ENCODE measurements around the gene ETS2.
A peak's percentile ranks its signal among the peaks of the same experiment; 100 is the strongest.

Gene ETS2

DNA sequence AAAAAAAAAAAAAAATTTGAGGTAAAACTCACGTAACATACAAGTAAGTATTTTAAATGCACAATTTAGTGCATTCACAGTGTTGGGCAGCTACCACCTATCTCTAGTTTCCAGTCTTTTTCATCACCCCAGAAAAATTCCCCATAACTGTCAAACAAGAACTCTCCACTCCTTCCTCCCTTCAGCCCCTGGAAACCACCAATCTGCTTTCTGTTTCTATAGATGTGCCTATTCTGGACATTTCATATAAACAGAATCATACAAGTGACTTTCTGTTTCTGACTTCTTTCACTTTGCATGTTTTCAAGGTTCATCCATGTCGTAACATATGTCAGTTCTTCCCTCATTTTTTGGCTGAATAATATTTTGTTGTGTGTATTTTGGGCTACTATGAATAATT, 24.9 kb upstream of the ETS2 start:
- DNase-seq: no peak

GRCh38 chr21:38784458-38785266, 21.1 kb upstream of the ETS2 start:
- no peak for DNase-seq

GRCh38 chr21:38785483-38785882, 20.2 kb upstream of the ETS2 start:
- no peak for DNase-seq

DNA sequence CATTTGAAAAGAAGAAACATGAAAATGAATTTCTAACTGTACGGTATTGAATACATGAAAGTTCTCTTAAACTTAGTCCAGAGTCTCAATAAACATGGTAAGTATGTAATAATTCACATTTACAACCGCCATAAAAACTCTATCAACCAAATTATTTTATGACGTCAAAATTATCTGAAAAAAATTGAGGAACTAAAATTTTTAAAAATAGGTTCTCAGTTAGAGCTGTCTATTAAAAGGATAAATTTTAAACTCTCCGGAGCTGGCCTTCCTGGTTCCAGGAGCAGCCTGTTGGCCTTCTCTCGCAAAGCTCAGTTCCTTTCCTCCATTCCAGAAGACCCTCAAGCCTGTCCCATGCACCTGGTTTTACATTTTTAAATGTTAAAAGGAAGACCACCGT, 18.7 kb upstream of the ETS2 start:
- no peak for DNase-seq

GRCh38 chr21:38787461-38788274, 18.1 kb upstream of the ETS2 start:
- peak; percentile 95 for DNase-seq

GRCh38 chr21:38788275-38788905, 17.3 kb upstream of the ETS2 start:
- DNase-seq: no peak

DNA sequence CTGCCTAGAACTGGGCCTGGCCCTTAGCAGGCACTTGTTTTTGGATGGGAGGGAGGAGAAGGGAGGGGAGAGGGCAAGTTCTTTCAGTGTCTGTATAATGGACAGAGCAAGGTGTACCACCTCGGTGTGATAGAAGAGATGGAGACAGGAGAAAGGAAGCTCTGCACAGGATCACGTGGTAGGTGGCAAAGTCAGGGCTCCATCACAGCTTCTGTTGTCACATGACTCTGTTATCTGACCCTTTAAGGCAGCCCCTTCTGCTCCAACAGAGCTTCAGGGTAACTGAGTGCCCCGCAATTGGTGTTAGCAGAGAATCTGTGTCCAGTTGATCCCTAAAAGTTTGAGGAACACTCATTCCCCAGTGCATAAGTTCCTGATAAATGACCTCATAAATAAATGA, 16.5 kb upstream of the ETS2 start:
- DNase-seq: no peak

DNA sequence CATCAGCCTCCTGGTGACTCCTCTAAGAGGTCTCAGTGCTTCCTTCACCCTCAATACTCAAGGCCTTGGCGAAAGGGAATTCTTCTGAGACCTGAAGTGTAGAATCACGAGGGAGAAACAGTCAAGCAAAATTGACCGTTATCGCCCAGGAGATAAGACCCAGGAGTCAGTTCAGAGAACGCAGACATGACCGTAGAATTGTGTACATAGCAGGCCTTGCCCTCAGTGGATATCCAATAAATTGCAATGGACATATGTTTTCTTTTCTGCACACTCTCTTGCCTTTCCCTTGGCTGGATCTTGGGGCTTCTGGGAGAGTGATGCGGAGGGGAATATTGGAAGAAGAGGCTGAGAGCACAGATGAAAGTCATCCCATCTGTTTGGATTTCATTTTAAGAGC, 15.7 kb upstream of the ETS2 start:
- no peak for DNase-seq

GRCh38 chr21:38790961-38791360, 14.8 kb upstream of the ETS2 start:
- DNase-seq: no peak

DNA sequence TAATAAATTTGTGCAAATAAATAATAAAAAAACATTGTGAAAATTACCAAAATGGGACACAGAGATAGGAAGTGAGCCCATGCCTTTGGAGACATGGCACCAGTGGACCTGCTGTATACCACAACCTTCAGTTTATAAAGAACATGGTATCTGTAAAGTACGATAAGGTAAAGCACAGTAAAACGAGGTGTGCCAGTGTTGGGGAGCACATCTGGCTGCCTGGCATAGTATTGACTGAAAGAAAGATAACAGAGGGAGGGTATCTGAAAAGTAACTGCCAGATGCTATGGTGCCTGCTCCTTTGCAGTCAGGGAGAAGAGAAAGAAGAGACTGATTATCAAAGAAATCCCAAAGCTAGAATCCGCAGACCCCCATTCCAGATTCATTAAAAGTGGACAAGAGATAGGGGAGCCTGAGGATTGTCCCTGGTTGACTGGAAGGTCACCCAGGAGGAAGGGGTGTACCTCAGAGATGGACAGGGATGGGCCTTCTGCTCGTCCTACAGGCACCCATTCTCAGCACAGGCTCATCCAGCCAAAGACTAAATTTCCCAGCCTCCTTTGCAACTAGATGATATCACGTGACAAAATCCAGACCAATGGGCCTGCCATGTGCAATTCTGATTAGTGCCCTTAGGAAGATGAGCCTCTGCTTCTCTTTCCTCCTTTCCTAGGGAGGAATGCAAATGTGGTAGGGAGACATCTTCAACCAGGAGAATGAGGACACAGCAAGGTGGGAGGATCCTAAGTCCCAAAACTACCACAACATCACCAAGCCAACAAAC, 12.9 kb upstream of the ETS2 start:
- no peak for DNase-seq

DNA sequence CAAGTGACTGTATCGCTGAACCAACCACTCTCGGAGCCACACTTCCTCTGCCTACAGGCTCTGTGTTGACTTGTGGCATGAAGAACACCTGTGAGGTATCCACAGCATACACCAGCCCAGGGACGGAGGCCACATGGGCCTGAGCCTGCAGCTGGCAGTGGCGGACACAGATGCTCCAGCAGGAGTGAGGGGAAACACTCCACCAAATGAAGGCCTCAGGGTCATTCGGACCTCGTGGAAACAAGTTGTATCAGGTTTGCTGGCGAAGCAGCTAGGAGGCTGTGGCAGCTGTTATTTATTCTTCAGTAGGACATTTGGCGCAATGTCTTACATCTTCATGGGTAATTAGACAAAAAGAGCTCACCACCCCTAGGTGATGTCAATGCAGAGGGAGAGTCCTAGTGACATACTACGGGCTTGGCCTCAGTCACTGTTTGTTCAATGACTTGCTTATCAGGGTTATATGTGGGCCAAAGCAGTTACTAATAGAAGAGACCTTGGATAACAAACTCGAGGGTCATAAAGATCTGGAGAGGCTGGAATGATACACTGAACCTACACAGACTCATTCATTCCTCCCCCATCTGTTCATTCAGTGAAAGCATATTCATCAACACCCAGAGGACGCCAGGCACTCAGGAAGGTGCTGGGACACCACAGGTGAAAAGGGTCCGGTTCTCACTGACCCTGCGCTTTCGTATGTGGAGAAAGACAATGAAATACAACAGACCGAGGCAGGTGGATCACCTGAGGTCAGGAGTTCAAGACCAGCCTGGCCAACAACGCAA, 11.6 kb upstream of the ETS2 start:
- no peak for DNase-seq

- DNase-seq: peak; percentile 64
These were observed 10.8 kb upstream of the ETS2 start for GRCh38 chr21:38794978-38795377.

DNA sequence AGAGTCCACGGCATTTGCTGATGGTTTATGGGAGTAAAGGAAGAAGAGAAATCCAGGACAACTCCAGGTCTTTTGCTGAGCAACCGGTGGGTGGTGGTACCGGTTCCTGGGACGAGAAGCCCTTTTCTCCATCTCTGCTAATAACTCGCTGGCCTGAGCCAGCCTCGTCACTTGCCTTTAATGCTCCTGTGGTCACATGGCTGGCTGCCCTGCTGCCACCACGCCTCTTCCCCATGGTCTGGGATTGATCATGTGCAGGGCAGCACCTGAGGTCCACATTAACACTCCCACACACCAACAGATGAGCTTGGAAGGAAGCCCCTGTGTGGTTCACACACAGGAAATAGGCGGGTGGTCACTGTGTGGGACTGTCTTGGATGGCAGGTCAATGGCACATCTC, 10.3 kb upstream of the ETS2 start:
- no peak for DNase-seq

DNA sequence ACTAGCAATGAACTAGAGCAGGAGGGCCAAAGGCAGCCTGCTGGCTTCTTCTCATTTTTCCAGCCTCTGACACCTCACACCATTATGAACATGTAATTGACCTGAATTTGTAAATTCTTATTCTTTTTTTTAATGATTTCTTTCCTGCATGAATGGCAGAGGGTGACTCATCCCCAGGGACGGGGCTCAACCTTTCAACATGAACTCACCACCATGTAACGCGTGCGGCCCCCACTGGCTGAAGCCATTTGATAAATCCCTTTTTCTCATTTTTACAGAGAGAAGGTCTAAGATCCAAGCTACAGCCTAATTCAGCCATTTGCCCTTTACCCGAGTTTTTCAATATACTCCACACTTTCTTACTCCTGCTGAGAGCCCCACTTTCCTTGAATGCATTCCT, 9.3 kb upstream of the ETS2 start:
- DNase-seq: no peak

DNA sequence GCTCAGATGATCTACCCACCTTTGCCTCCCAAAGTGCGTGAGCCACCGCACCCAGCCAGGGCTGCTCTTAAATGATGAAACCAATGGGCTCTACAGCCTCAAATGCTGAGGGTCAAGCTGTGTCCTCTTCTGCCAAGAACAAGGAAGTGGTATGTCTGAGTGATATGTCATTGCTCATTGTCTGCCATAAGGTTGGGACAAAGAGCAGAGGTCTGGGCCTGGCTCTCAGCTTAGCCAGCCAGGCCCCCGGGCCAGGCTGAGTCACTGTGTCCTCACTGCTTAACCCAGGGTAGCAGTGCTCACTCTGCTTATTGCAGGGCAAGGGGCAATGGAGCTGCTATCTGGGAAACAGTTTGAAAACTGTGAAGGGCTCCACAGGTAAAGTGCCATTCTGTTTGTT, 8.3 kb upstream of the ETS2 start:
- DNase-seq: peak; percentile 95

DNA sequence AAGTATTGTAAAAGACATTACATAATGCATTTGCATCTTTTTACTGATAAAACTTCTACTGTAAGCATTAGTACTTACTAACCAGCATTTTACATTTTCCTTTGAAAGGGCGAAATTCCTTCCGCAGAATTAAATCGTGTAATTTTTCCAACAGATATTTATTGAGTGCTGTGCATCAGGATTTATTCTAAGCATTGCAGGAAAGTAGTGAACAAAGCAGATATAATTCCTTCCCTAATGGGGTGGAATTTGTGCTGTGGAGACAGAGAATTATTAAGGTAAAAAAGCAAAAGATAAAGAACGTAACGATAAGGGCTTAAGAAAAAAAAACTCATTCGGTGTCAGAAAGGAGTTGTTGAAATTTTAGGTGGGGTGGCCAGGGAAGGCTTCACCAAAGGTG, 7.6 kb upstream of the ETS2 start:
- DNase-seq: no peak

DNA sequence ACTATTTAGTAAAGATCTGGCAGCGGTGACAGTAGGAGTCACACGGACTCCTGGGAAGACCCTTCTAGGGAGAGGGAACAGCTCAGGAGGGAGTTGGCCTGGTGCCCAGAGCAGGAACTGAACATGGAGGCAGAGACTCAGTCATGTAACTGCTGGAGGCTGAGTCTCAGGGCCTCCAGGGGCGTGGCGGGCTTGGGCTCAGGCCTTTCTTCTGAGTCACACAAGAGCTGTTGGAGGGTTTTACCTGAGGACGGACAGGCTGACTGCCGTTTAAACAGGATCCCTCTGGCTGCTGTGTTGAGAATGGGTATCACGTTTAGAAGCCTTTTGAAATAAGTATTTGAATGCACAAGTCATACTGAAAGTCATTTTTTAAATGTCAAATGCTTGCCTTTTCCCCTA, 7.2 kb upstream of the ETS2 start:
- peak; percentile 95 for DNase-seq

- no peak for DNase-seq
These were observed 5.5 kb upstream of the ETS2 start for GRCh38 chr21:38800046-38800758.

DNA sequence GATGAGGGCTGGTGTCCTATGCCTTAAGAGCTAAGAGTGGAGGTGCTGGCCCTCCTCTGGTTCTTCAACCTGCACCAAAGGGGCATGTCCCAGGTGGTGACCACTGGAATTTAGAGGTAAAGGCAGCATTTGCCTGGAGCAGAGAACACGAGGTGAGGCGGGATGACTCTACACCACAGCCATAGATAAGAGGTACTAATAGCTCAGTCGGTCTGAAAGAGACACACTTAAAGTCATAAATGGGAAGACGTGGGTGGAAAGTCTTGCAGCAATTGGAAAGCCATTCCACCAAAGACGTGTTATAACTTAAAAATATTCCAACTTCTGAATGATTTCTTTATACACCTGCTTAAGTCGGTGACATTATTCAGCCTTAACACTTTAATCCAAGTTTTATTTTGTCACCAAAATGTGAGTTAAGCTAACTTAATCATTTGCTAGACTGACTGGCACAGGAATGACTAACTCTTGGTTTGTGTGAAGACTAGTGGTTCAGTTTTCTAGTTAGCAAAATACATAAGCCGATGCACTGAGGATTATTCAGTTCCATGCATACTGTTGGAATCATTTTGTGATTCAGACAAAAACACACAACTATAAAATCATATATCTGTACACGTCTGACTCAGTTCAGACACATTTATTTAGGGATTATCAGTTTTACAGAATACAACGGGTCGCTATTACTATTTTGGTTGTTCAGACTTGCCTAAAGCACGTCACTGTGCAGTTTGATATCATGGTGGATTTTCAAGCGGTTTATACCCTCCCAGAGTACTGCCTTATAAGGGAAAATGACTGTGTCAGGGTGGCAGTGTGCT, 4.6 kb upstream of the ETS2 start:
- DNase-seq: peak; percentile 76
